OCI-LY1 (cell line): Measurements from ENCODE around the gene AFAP1.

Source experiments
- H2AFZ ChIP-seq: fragments of 200-600 bp; sonication (generic), shearing (Covaris generic); 2 replicates; pipeline ENCODE4 v1.6.0; 2014; ENCODE audit warnings: antibody characterized with exemption, mild to moderate bottlenecking, low read length
- H3F3A ChIP-seq: fragments of 200-600 bp; sonication (generic), shearing (Covaris generic); 2 replicates; pipeline ENCODE4 v1.6.0; 2014; ENCODE audit warnings: mild to moderate bottlenecking, antibody characterized with exemption, low read length, moderate library complexity; ENCODE audit not compliant: insufficient read depth
- H3K27ac ChIP-seq: fragments of 200-600 bp; sonication (generic); 2 replicates; pipeline ENCODE4 v1.5.1; 2014; ENCODE audit warnings: low read length, mixed run types, mild to moderate bottlenecking, low read depth; ENCODE audit not compliant: poor library complexity, severe bottlenecking
- H3K27me3 ChIP-seq: fragments of 200-600 bp; sonication (generic); 2 replicates; pipeline ENCODE4 v1.6.0; 2014; ENCODE audit warnings: antibody characterized with exemption, mild to moderate bottlenecking, low read length, moderate library complexity; ENCODE audit not compliant: insufficient read depth
- H3K36me3 ChIP-seq: fragments of 200-600 bp; sonication (generic); 2 replicates; pipeline ENCODE4 v1.6.1; 2014; ENCODE audit warnings: mild to moderate bottlenecking, antibody characterized with exemption, low read length, moderate library complexity, mixed read lengths; ENCODE audit not compliant: insufficient read depth
- H3K4me1 ChIP-seq: fragments of 200-600 bp; sonication (generic); 2 replicates; pipeline ENCODE4 v1.5.1; 2014; ENCODE audit warnings: mild to moderate bottlenecking, low read length, moderate library complexity; ENCODE audit not compliant: insufficient read depth, severe bottlenecking
- H3K4me2 ChIP-seq: fragments of 200-600 bp; sonication (generic), shearing (Covaris generic); 2 replicates; pipeline ENCODE4 v1.6.1; 2014; ENCODE audit warnings: low read length
- H3K4me3 ChIP-seq: fragments of 200-600 bp; sonication (generic); 2 replicates; pipeline ENCODE4 v1.5.1; 2014; ENCODE audit warnings: low read length, low read depth, mild to moderate bottlenecking, mixed read lengths; ENCODE audit not compliant: poor library complexity, severe bottlenecking
- H3K79me2 ChIP-seq: fragments of 200-600 bp; shearing (Covaris generic); 2 replicates; pipeline ENCODE4 v1.6.1; 2016; ENCODE audit warnings: mixed run types, low read length, mixed read lengths; ENCODE audit not compliant: insufficient read depth
- H3K9ac ChIP-seq: fragments of 200-600 bp; sonication (generic), shearing (Covaris generic); 2 replicates; pipeline ENCODE4 v1.6.1; 2014; ENCODE audit warnings: mild to moderate bottlenecking, low read length, mixed read lengths
- H3K9me2 ChIP-seq: fragments of 200-600 bp; sonication (generic), shearing (Covaris generic); 2 replicates; pipeline ENCODE4 v1.6.1; 2014; ENCODE audit warnings: low read depth, mild to moderate bottlenecking, low read length, mixed read lengths
- H3K9me3 ChIP-seq: fragments of 200-600 bp; shearing (Covaris generic); 2 replicates; pipeline ENCODE4 v1.6.1; 2014; ENCODE audit warnings: low read length, mixed read lengths
- H4K20me1 ChIP-seq: fragments of 200-600 bp; sonication (generic), shearing (Covaris generic); 2 replicates; pipeline ENCODE4 v1.6.0; 2016; ENCODE audit warnings: mild to moderate bottlenecking, low read length; ENCODE audit not compliant: insufficient read depth
- EZH2 ChIP-seq: fragments of 200-600 bp; sonication (generic), shearing (Covaris generic); IDR thresholded peaks from 2 replicates; pipeline ENCODE4 v1.8.0; 2017; ENCODE audit warnings: borderline replicate concordance, mixed run types, mild to moderate bottlenecking, antibody characterized with exemption, low read length, moderate library complexity, mixed read lengths
- TF ChIP-seq, protein P1 (sequence below): fragments of 200-600 bp; sonication (generic), shearing (Covaris generic); IDR thresholded peaks from 2 replicates; pipeline ENCODE4 v1.5.1; 2017; ENCODE audit warnings: mild to moderate bottlenecking, antibody characterized with exemption, low read length, moderate library complexity, mixed read lengths

Gene AFAP1

DNA sequence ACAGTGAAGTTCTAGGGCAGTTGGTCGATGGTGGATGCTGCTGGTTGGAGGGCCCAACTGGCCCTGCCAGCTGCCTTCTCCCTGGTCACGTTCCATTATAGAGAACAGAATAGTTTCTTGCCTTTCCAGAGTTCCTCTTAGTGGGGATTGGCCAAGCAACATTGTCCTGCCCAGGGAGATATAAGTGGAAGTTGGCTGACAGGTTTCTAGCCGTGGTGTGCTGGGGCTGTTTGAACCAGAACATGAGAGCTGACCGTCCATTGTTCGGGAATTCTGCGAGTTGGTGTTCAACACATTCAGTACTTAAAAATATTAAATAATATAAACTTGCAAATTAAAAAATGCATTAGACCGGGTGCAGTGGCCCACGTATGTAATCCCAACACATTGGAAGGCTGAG is 3.5 kb upstream of the AFAP1 start:
- Histone ChIP-seq H3K27me3 (no peaks in the 10 kb centered on the region), H3K9me3 (no peaks in the 10 kb centered on the region), H3F3A (no peaks in the 10 kb centered on the region), H3K36me3 (no peaks in the 10 kb centered on the region), H2AFZ (no peak overlapping the region), H3K9me2 (no peaks in the 10 kb centered on the region), H3K4me1 (no peaks in the 10 kb centered on the region), H3K27ac (no peak overlapping the region), H3K4me2 (no peak overlapping the region), H3K4me3 (no peak overlapping the region), H3K79me2 (no peaks in the 10 kb centered on the region), H4K20me1 (no peaks in the 10 kb centered on the region), H3K9ac (no peak overlapping the region)
- TF ChIP-seq, protein P1, sequence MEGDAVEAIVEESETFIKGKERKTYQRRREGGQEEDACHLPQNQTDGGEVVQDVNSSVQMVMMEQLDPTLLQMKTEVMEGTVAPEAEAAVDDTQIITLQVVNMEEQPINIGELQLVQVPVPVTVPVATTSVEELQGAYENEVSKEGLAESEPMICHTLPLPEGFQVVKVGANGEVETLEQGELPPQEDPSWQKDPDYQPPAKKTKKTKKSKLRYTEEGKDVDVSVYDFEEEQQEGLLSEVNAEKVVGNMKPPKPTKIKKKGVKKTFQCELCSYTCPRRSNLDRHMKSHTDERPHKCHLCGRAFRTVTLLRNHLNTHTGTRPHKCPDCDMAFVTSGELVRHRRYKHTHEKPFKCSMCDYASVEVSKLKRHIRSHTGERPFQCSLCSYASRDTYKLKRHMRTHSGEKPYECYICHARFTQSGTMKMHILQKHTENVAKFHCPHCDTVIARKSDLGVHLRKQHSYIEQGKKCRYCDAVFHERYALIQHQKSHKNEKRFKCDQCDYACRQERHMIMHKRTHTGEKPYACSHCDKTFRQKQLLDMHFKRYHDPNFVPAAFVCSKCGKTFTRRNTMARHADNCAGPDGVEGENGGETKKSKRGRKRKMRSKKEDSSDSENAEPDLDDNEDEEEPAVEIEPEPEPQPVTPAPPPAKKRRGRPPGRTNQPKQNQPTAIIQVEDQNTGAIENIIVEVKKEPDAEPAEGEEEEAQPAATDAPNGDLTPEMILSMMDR, result no peak
- TF ChIP-seq EZH2, result no peak

DNA sequence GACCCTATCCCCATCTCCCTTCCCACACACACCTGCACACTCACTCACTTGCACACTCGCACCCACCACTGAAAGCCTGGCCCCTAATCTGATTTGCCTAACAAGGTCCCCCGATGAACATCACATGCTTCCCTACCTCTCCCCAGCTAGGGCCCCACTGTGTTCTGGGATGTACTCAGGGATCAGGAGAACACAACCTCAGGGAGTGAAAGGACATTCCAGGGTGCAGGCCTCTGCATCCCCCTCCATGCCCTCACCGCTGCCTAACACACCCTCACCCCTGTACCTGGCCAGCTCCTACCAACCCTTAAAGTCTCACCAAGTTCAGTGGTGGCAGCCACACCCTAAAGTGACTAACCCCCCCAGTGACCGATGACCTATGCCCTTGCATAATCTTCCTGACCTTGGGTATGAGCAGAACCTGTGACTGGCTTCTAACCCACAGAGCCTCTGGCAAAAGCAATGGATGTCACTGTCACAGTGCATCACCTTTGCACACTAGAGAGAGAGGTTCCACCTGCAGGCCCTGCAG is 2.4 kb upstream of the AFAP1 start:
- Histone ChIP-seq H3K4me3 (no peak overlapping the region), H3K4me1 (no peaks in the 10 kb centered on the region), H3K9ac (no peak overlapping the region), H3K27ac (no peak overlapping the region), H3F3A (no peaks in the 10 kb centered on the region), H3K4me2 (no peak overlapping the region), H3K9me3 (no peaks in the 10 kb centered on the region), H3K36me3 (no peaks in the 10 kb centered on the region), H4K20me1 (no peaks in the 10 kb centered on the region), H3K27me3 (no peaks in the 10 kb centered on the region), H3K79me2 (no peaks in the 10 kb centered on the region), H3K9me2 (no peaks in the 10 kb centered on the region), H2AFZ (no peak overlapping the region)
- TF ChIP-seq, protein P1, result no peak
- TF ChIP-seq EZH2, result no peak

GRCh38 chr4:7941111-7941964 is 1.7 kb upstream of the AFAP1 start:
- no peaks in the 10 kb centered on the region for H3K79me2 ChIP-seq
- no peak overlapping the region for H3K27ac ChIP-seq
- H3K9me3 ChIP-seq, result no peaks in the 10 kb centered on the region
- TF ChIP-seq EZH2, result no peak
- no peaks in the 10 kb centered on the region for H3K27me3 ChIP-seq
- no peaks in the 10 kb centered on the region for H3F3A ChIP-seq
- H3K4me1 ChIP-seq, result no peaks in the 10 kb centered on the region
- no peak overlapping the region for H3K9ac ChIP-seq
- no peak overlapping the region for H3K4me2 ChIP-seq
- no peak overlapping the region for H2AFZ ChIP-seq
- no peak overlapping the region for H3K4me3 ChIP-seq
- no peaks in the 10 kb centered on the region for H4K20me1 ChIP-seq
- no peaks in the 10 kb centered on the region for H3K9me2 ChIP-seq
- H3K36me3 ChIP-seq, result no peaks in the 10 kb centered on the region
